ENCODE data around the gene TNIK. TPM values are rescaled to one million over a fixed set of nuclear protein-coding genes. Genes with fewer than 3 reads are reported as not detected.
A peak's percentile ranks its signal among the peaks of the same experiment; 100 is the strongest.

The TNIK gene
- polyA plus RNA-seq, 1 donor, result 32.3 TPM

DNA sequence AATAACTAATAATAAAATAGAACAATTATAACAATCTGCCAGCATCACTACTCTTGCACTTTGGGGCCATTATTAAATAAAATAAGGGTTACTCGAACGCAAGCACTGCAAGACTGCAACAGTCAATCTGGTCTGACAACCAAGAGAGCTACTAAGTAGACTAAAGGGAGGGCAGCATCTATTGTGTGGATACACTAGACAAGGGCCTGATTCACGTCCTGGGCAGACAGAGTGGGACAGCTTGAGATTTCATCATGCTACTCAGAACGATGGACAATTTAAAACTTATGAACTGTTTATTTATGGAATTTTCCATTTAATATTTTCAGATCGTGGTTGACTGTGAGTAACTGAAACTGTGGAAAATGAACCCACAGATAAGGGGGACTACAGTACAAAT lies 39.5 kb downstream of the TNIK start:
- Histone ChIP-seq H3K4me3 (ENCODE audit: low read length) (no peak overlapping the region), H3K27ac (ENCODE audit: low read length) (no peak overlapping the region), H3K9me3 (ENCODE audit: control insufficient read depth, low read depth, low read length) (no peaks in the 10 kb centered on the region), H3K36me3 (ENCODE audit: control insufficient read depth, insufficient read depth, low read length) (no peaks in the 10 kb centered on the region), H3K4me1 (ENCODE audit: control insufficient read depth, insufficient read depth, low read length) (peaks cover 3% of the 10 kb centered on the region), H3K27me3 (ENCODE audit: control insufficient read depth, insufficient read depth, low read length) (no peaks in the 10 kb centered on the region)
- WGBS (ENCODE audit: insufficient coverage, low lambda C conversion rate), result 79% methylated on average over 2 of the region's 5 CpGs
- no peak for DNase-seq

DNA sequence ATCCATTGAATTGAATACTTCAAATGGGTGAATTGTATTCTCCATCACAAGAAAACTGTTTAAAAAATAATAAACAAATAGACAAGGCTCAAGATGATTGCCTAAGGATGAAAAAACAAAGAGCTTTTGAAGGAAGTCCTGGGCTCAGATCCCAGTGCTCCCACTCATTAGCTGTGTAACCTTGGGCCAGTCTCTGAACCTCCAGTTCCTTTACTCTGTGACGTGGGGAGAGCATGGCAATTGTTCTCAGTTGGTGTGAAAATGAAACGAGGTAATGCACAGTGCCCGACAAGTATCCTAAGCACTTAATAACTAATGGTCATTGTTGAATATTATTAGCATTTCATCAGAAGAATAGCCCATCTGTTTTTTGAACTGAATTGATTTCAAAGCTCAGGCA lies 40.7 kb downstream of the TNIK start:
- H3K4me3 ChIP-seq (ENCODE audit: low read length), result no peak overlapping the region
- H3K4me1 ChIP-seq (ENCODE audit: control insufficient read depth, insufficient read depth, low read length), result peaks cover 3% of the 10 kb centered on the region
- H3K27ac ChIP-seq (ENCODE audit: low read length), result no peak overlapping the region
- no CpG with 5 or more reads among the region's 3 CpGs for WGBS (ENCODE audit: insufficient coverage, low lambda C conversion rate)
- no peaks in the 10 kb centered on the region for H3K9me3 ChIP-seq (ENCODE audit: control insufficient read depth, low read depth, low read length)
- no peak for DNase-seq
- no peaks in the 10 kb centered on the region for H3K36me3 ChIP-seq (ENCODE audit: control insufficient read depth, insufficient read depth, low read length)
- H3K27me3 ChIP-seq (ENCODE audit: control insufficient read depth, insufficient read depth, low read length), result no peaks in the 10 kb centered on the region

DNA sequence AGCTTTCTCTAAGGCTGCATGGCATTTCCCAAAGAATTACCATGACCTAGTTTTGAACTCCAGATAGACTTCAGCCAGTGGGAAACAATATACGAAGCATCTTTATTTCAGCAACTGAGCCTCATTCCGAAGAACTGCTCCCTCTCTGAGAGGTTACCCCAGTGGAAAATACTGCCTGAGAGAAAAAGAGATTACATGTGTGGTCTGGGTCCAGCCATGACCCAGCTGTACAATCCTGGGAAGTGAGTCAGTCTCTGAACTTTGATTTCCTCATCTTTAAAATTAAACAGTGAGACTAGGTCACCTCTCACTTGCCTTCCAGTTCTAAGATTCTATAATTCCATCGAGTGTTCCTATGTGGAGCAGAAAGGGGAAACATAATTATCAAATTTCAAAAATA lies 42.4 kb downstream of the TNIK start:
- no peak overlapping the region for H3K27ac ChIP-seq (ENCODE audit: low read length)
- DNase-seq, result peak; percentile 13 to 30

DNA sequence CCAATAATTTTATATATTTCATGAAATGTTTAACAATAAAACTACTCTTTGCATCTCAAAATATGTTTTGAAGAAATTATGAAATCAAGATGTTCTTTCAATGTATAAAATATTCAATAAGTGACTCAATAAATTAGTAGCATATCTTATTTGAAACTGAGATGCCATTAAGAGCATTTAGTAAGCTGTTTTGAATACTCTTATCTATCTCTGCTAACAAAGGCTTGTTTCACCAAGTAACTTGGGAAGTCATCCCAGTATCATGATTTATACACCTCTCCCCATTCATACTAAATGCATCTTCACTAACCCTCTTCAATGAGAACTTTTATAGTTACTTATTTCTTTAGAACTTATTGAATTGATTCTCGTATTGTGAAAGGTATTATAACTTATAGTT lies 43.1 kb downstream of the TNIK start:
- no peaks in the 10 kb centered on the region for H3K36me3 ChIP-seq (ENCODE audit: control insufficient read depth, insufficient read depth, low read length)
- no peak overlapping the region for H3K4me3 ChIP-seq (ENCODE audit: low read length)
- DNase-seq, result no peak
- no peaks in the 10 kb centered on the region for H3K27me3 ChIP-seq (ENCODE audit: control insufficient read depth, insufficient read depth, low read length)
- no peak overlapping the region for H3K27ac ChIP-seq (ENCODE audit: low read length)
- no peaks in the 10 kb centered on the region for H3K9me3 ChIP-seq (ENCODE audit: control insufficient read depth, low read depth, low read length)
- 100% methylated on average over 1 of the region's 1 CpG for WGBS (ENCODE audit: insufficient coverage, low lambda C conversion rate)
- peaks cover 3% of the 10 kb centered on the region for H3K4me1 ChIP-seq (ENCODE audit: control insufficient read depth, insufficient read depth, low read length)

More for the DNA sequence above, 42.4 kb downstream of the TNIK start:
- no peaks in the 10 kb centered on the region for H3K27me3 ChIP-seq (ENCODE audit: control insufficient read depth, insufficient read depth, low read length)
- H3K9me3 ChIP-seq (ENCODE audit: control insufficient read depth, low read depth, low read length), result no peaks in the 10 kb centered on the region
- no peaks in the 10 kb centered on the region for H3K36me3 ChIP-seq (ENCODE audit: control insufficient read depth, insufficient read depth, low read length)
- peaks cover 3% of the 10 kb centered on the region for H3K4me1 ChIP-seq (ENCODE audit: control insufficient read depth, insufficient read depth, low read length)
- no CpG with 5 or more reads among the region's 3 CpGs for WGBS (ENCODE audit: insufficient coverage, low lambda C conversion rate)
- no peak overlapping the region for H3K4me3 ChIP-seq (ENCODE audit: low read length)

DNA sequence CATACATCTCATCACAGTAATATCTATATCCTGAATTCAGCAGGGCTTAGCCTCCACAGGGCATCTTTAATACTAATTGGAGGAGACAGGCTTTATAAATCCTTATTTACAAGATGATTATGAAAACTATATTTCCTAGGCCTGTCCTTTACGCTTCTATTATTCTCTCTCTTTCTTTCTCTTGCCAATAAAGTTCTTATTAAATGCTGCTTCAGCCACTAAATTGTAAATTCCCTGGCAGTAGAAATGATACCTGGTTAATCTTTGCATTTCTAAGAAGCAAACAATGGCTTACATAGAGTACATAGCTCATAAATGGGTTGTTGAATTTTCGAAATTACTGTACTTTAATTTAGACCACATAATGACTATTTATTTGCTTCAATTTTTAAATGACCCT lies 43.5 kb downstream of the TNIK start:
- Histone ChIP-seq H3K27ac (ENCODE audit: low read length) (no peak overlapping the region), H3K4me1 (ENCODE audit: control insufficient read depth, insufficient read depth, low read length) (peaks cover 3% of the 10 kb centered on the region), H3K9me3 (ENCODE audit: control insufficient read depth, low read depth, low read length) (no peaks in the 10 kb centered on the region), H3K4me3 (ENCODE audit: low read length) (no peak overlapping the region), H3K27me3 (ENCODE audit: control insufficient read depth, insufficient read depth, low read length) (no peaks in the 10 kb centered on the region), H3K36me3 (ENCODE audit: control insufficient read depth, insufficient read depth, low read length) (no peaks in the 10 kb centered on the region)
- DNase-seq, result no peak
- WGBS (ENCODE audit: insufficient coverage, low lambda C conversion rate), result 100% methylated on average over 1 of the region's 2 CpGs

DNA sequence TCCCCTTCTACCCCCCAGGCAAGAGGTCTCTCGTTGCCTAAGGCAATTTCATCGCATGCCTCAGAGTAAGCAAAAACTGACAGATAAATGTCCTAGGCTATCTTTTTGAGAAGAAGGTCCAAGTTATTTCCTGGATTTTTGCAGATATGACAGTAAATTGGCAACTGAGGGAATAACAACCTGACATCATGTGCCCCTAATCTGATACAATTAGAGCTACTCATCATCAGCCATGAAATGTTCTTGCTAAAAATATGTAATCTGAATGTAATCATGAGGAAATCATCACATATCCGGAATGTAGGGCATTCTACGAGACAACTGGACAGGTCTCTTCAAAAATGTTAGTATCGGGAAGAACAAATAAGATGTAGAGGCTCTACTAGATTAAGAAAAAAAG lies 44.1 kb downstream of the TNIK start:
- DNase-seq, result no peak
- 100% methylated on average over 1 of the region's 5 CpGs for WGBS (ENCODE audit: insufficient coverage, low lambda C conversion rate)
- Histone ChIP-seq H3K9me3 (ENCODE audit: control insufficient read depth, low read depth, low read length) (no peaks in the 10 kb centered on the region), H3K27me3 (ENCODE audit: control insufficient read depth, insufficient read depth, low read length) (no peaks in the 10 kb centered on the region), H3K4me3 (ENCODE audit: low read length) (no peak overlapping the region), H3K36me3 (ENCODE audit: control insufficient read depth, insufficient read depth, low read length) (no peaks in the 10 kb centered on the region), H3K27ac (ENCODE audit: low read length) (no peak overlapping the region), H3K4me1 (ENCODE audit: control insufficient read depth, insufficient read depth, low read length) (peaks cover 3% of the 10 kb centered on the region)

DNA sequence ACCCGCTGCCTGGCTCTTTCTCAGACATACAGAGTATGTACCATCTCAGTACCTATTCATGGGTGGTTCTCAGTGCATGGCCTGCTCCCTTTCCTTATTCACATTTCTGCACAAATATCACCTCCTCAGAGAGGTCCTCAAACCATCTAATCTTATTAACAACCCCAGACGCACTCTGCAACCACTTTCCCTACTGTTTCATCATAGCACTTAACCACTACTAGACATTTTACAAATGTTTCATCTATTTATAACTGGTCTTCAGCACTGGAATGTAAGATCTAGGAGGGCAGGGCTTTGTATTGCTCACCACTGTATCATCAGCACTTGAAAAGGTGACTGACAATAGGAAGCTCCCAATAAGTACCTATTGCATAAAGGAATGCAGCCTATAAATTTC lies 45.1 kb downstream of the TNIK start:
- peaks cover 3% of the 10 kb centered on the region for H3K4me1 ChIP-seq (ENCODE audit: control insufficient read depth, insufficient read depth, low read length)
- H3K9me3 ChIP-seq (ENCODE audit: control insufficient read depth, low read depth, low read length), result no peaks in the 10 kb centered on the region
- H3K27ac ChIP-seq (ENCODE audit: low read length), result no peak overlapping the region
- H3K36me3 ChIP-seq (ENCODE audit: control insufficient read depth, insufficient read depth, low read length), result no peaks in the 10 kb centered on the region
- 100% methylated on average over 1 of the region's 2 CpGs for WGBS (ENCODE audit: insufficient coverage, low lambda C conversion rate)
- H3K27me3 ChIP-seq (ENCODE audit: control insufficient read depth, insufficient read depth, low read length), result no peaks in the 10 kb centered on the region
- H3K4me3 ChIP-seq (ENCODE audit: low read length), result no peak overlapping the region
- no peak for DNase-seq

DNA sequence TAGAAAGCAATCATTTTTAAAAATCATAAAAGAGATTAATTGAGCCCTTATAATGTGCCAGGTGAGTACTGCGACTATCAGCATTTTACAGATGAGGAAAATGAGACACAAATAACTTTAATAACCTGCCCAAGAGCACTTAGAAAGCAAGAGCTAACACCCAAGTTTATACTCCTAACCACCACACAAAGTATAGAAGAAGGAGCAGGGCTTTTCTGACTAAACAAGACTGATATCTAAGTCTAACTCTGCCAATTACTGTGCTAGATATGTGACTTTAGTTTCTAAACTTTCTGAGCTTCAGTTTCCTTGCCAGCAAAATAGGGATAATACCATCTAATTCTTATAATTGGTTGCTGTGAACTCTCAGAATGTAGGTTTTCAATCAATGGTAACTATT lies 47.7 kb downstream of the TNIK start:
- DNase-seq, result no peak
- H3K4me3 ChIP-seq (ENCODE audit: low read length), result no peak overlapping the region
- H3K9me3 ChIP-seq (ENCODE audit: control insufficient read depth, low read depth, low read length), result no peaks in the 10 kb centered on the region
- no peaks in the 10 kb centered on the region for H3K27me3 ChIP-seq (ENCODE audit: control insufficient read depth, insufficient read depth, low read length)
- no CpG with 5 or more reads among the region's 1 CpG for WGBS (ENCODE audit: insufficient coverage, low lambda C conversion rate)
- no peaks in the 10 kb centered on the region for H3K36me3 ChIP-seq (ENCODE audit: control insufficient read depth, insufficient read depth, low read length)
- no peak overlapping the region for H3K27ac ChIP-seq (ENCODE audit: low read length)
- H3K4me1 ChIP-seq (ENCODE audit: control insufficient read depth, insufficient read depth, low read length), result peaks cover under 1% of the 10 kb centered on the region

DNA sequence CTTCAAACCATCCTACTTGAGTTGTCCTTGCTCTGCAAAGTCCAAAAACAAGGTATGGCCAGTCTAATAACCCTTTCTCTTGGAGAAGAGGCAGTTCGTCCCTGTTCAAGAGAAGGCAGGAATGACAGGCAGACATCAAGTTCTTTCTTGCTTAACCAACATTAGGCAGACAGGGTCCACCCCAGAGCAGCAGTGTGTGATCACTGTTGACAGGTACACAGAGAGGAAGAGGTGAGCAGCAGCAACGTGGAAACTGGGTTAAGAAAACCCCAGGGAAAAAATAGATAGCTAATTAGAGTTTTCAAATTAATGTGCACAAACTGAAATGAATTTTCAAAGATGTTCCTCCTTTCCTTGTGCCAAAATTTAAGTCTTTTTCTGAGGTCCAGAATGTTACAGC lies 48.2 kb downstream of the TNIK start:
- WGBS (ENCODE audit: insufficient coverage, low lambda C conversion rate), result 67% methylated on average over 1 of the region's 2 CpGs
- Histone ChIP-seq H3K27me3 (ENCODE audit: control insufficient read depth, insufficient read depth, low read length) (no peaks in the 10 kb centered on the region), H3K27ac (ENCODE audit: low read length) (no peak overlapping the region), H3K36me3 (ENCODE audit: control insufficient read depth, insufficient read depth, low read length) (no peaks in the 10 kb centered on the region), H3K4me3 (ENCODE audit: low read length) (no peak overlapping the region), H3K9me3 (ENCODE audit: control insufficient read depth, low read depth, low read length) (no peaks in the 10 kb centered on the region), H3K4me1 (ENCODE audit: control insufficient read depth, insufficient read depth, low read length) (no peaks in the 10 kb centered on the region)
- DNase-seq, result no peak

DNA sequence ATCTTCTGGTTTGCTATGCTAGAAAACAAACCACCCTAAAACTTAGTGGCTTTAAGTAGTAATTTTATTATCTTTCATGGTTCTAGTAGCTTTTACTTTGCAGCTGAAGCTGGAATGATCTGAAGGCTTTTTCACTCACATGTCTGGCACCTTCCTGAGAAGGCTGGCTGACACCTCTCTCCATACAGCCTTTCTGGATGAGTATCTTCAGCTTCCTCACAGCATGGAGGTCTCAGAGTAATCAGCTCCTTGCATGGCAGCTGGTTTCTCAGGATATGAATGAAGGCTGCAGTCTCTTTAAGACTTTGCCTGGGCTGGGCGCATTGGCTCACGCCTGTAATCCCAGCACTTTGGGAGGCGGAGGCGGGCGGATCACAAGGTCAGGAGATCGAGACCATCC lies 50.0 kb downstream of the TNIK start:
- WGBS (ENCODE audit: insufficient coverage, low lambda C conversion rate), result no CpG with 5 or more reads among the region's 6 CpGs
- no peak for DNase-seq
- H3K36me3 ChIP-seq (ENCODE audit: control insufficient read depth, insufficient read depth, low read length), result no peaks in the 10 kb centered on the region
- H3K27me3 ChIP-seq (ENCODE audit: control insufficient read depth, insufficient read depth, low read length), result no peaks in the 10 kb centered on the region
- no peaks in the 10 kb centered on the region for H3K4me1 ChIP-seq (ENCODE audit: control insufficient read depth, insufficient read depth, low read length)
- no peaks in the 10 kb centered on the region for H3K9me3 ChIP-seq (ENCODE audit: control insufficient read depth, low read depth, low read length)
- no peak overlapping the region for H3K4me3 ChIP-seq (ENCODE audit: low read length)
- no peak overlapping the region for H3K27ac ChIP-seq (ENCODE audit: low read length)

DNA sequence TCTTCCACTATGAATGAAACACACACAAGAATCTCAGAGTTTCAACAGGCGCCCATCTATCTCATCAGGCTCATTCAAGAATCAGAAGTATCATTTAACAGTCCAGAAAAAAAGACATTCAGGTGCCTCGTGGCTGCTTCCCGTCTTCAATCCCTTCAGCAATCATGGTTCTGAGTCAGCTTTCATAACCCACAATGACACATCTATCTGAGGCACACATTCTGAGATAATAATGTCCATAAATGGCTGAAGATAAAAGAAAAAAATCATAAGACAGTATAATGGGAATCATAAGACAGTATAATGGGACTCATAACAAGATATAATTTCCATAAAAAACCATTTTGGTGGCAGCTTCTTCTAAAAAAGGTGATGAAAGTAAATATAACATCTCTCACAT lies 52.4 kb downstream of the TNIK start:
- no CpG with 5 or more reads among the region's 3 CpGs for WGBS (ENCODE audit: insufficient coverage, low lambda C conversion rate)
- Histone ChIP-seq H3K36me3 (ENCODE audit: control insufficient read depth, insufficient read depth, low read length) (no peaks in the 10 kb centered on the region), H3K4me1 (ENCODE audit: control insufficient read depth, insufficient read depth, low read length) (peaks cover 7% of the 10 kb centered on the region), H3K9me3 (ENCODE audit: control insufficient read depth, low read depth, low read length) (no peaks in the 10 kb centered on the region), H3K4me3 (ENCODE audit: low read length) (no peak overlapping the region), H3K27ac (ENCODE audit: low read length) (peak overlapping the region; percentile 43), H3K27me3 (ENCODE audit: control insufficient read depth, insufficient read depth, low read length) (no peaks in the 10 kb centered on the region)
- peak; percentile 48 to 68 for DNase-seq

All from large intestine (tissue), 3 donors.